ENCODE measurements around the gene SLC25A23. TPM values are rescaled to one million over a fixed set of nuclear protein-coding genes. Genes with fewer than 3 reads are reported as not detected.

The SLC25A23 gene
- total and polyA plus RNA-seq, 2 of the 8 experiments (the other 6 are each of a cell fraction or from before 2014, with no cell fraction given), result 18.0 to 48.1 TPM

DNA sequence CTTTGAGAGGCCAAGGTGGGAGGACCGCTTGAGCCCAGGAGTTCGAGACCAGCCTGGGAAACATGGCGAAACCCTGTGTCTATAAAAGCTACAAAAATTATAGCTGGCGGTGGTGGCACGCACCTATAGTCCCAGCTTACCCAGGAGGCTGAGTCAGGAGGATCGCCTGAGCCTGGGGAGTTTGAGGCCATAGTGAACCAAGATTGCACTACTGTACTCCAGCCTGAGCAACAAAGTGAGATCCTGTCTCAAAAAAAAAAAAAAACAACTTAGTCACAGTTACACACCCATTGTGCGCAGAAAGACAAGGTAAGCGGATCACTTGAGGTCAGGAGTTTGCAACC lies 22.7 kb upstream of the SLC25A23 start:
- ChIA-PET CTCF (ENCODE audit: partially characterized antibody) (interaction anchor here (0.6 to 3.8 kb wide), 11 partner anchors 9 to 245 kb away, joined by 3 to 30 read pairs (median 4); partner anchors contain the start of genes CRB3 and TUBB4A), POLR2A (ENCODE audit: partially characterized antibody) (no interaction called here)
- Histone ChIP-seq H3K9ac (replicated peaks in 1 of 4; ENCODE audit: extremely low read depth in 1 of 4, low read depth in 3 of 4, low read length in 3 of 4) (no peak overlapping the region), H3K27ac (ENCODE audit: low read depth, low read length) (no peak overlapping the region), H4K20me1 (replicated peaks in 1 of 2; ENCODE audit: control insufficient read depth in 1 of 2, insufficient read depth in 2 of 2, low read length in 2 of 2) (peaks cover 0 to 3% of the 10 kb centered on the region in 2 experiments), H3K79me1 (ENCODE audit: low read depth, low read length) (no peaks in the 10 kb centered on the region), H3K56ac (replicated peaks; ENCODE audit: insufficient read length, low read depth, low read length) (no peak overlapping the region), H3K4me2 (ENCODE audit: insufficient read depth in 1 of 2, low read depth in 2 of 2, low read length in 2 of 2) (no peak overlapping the region), H3K4me3 (ENCODE audit: extremely low read depth in 1 of 4, insufficient read depth in 2 of 4, low read depth in 3 of 4, low read length in 4 of 4) (no peak overlapping the region), H4K5ac (ENCODE audit: insufficient read length, low read depth, low read length) (no peak overlapping the region), H2BK12ac (ENCODE audit: low read depth, low read length) (no peak overlapping the region), H3K18ac (ENCODE audit: extremely low read depth, low read length) (no peak overlapping the region), H2BK120ac (replicated peaks; ENCODE audit: low read depth, low read length) (no peak overlapping the region), H3K36me3 (ENCODE audit: control insufficient read depth in 2 of 4, insufficient read depth in 4 of 4, low read length in 3 of 4) (no peaks in the 10 kb centered on the region), H2AFZ (ENCODE audit: low read length) (no peak overlapping the region), H4K8ac (ENCODE audit: extremely low read depth, insufficient read depth, low read length) (no peak overlapping the region), H3K14ac (ENCODE audit: insufficient read length) (no peak overlapping the region), H3K79me2 (ENCODE audit: control insufficient read depth in 1 of 2, insufficient read depth in 2 of 2, low read length in 2 of 2) (no peaks in the 10 kb centered on the region), H4K91ac (replicated peaks; ENCODE audit: insufficient read length, low read length) (no peak overlapping the region), H3K27me3 (replicated peaks in 1 of 4; ENCODE audit: control insufficient read depth in 3 of 4, extremely low read depth in 1 of 4, insufficient read depth in 3 of 4, low read length in 3 of 4) (no peaks in the 10 kb centered on the region; a peak in 1 of 7 replicates), H3K4ac (replicated peaks; ENCODE audit: insufficient read length, low read depth, low read length) (no peak overlapping the region), H2AK5ac (ENCODE audit: low read depth, low read length) (no peak overlapping the region), H3K23me2 (ENCODE audit: low read depth, low read length) (0 out of 2 replicates have a peak, but pooled peaks cover 2% of the 10 kb centered on the region), H3K4me1 (replicated peaks in 1 of 4; ENCODE audit: control insufficient read depth in 3 of 4, insufficient read depth in 4 of 4, low read length in 3 of 4) (peaks cover 0 to 7% (median 4%) of the 10 kb centered on the region in 4 experiments; a peak in 5 of 7 replicates), H2BK15ac (ENCODE audit: low read length) (no peak overlapping the region), H2BK5ac (ENCODE audit: low read depth, low read length) (no peak overlapping the region), H3K9me3 (ENCODE audit: insufficient read depth in 2 of 2, low read depth in 1 of 2, low read length in 1 of 2) (no peaks in the 10 kb centered on the region), H2BK20ac (ENCODE audit: low read length) (no peak overlapping the region), H3K23ac (ENCODE audit: insufficient read length) (no peak overlapping the region)
- no peak for DNase-seq (ENCODE audit: low read depth in 1 of 2, low spot score in 2 of 2)
- FAIRE-seq, result no peak
- WGBS, 2 experiments (ENCODE audit: extremely low coverage in 1 of 2, insufficient coverage in 1 of 2, insufficient read length in 1 of 2, insufficient replicate concordance in 2 of 2, low coverage in 1 of 2, low lambda C conversion rate in 2 of 2, missing lambda C conversion rate in 1 of 2), result 98% methylated on average over 8 of the region's 8 CpGs; no CpG with 5 or more reads in 1 of the 2 experiments
- TF ChIP-seq, protein P1, sequence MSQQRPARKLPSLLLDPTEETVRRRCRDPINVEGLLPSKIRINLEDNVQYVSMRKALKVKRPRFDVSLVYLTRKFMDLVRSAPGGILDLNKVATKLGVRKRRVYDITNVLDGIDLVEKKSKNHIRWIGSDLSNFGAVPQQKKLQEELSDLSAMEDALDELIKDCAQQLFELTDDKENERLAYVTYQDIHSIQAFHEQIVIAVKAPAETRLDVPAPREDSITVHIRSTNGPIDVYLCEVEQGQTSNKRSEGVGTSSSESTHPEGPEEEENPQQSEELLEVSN (IDR thresholded peaks at IDR 0.05), result no peak
- no peak for TF ChIP-seq RFX5 (IDR thresholded peaks at IDR 0.05; ENCODE audit: borderline replicate concordance, low read depth, low read length)
